A549 (cell line): ENCODE results near the gene OTUD7B. TPM values are rescaled to one million over a fixed set of nuclear protein-coding genes. Genes with fewer than 3 reads are reported as not detected.

ENCODE experiments used
- ATAC-seq, 2 experiments: fragments of 200-7000 bp in 1 of 2; fragments of >200 bp in 1 of 2; cut with Nextera tagmentation in 1 of 2; cut with Tn5 transposase in 1 of 2; 3 replicates each; pipeline versions ENCODE4 v1.8.0 to v1.9.1; 2018 to 2020; ENCODE audit warnings: mild to moderate bottlenecking in 1 of 2, moderate library complexity in 1 of 2
- CTCF ChIA-PET: fragments of 300-600 bp; sonication (Branson Sonifier 250); formaldehyde crosslinking; extraction: SDS; loops from one replicate; lab custom pipeline; 2021; ENCODE audit warnings: antibody characterized with exemption, inconsistent platforms; lab: Yijun Ruan, JAX
- POLR2A ChIA-PET: fragments of 350-600 bp; formaldehyde crosslinking; extraction: SDS; loops from one replicate; lab custom pipeline; 2021; ENCODE audit warnings: antibody characterized with exemption, inconsistent platforms; lab: Yijun Ruan, JAX
- DNase-seq, 2 experiments: peaks; one replicate each; pipeline versions ENCODE4 v3.0.0 to v3.0.0-alpha.2; 2011 to 2016; ENCODE audit warnings: low read depth in 1 of 2, low spot score in 1 of 2
- FAIRE-seq: peaks from 2 replicates; lab custom pipeline; 2011; peaks lifted over from hg19 to GRCh38; lab: Jason Lieb, UNC
- H3K27ac ChIP-seq, 2 experiments: fragments of >200 bp; sonication (Bioruptor Twin); formaldehyde crosslinking; 3 replicates each; pipeline ENCODE4 v1.5.1; 2016 to 2017
- H3K4me1 ChIP-seq: fragments of >200 bp; sonication (Bioruptor Twin); formaldehyde crosslinking; 3 replicates; pipeline ENCODE4 v1.6.1; 2016
- H3K4me2 ChIP-seq: fragments of >200 bp; sonication (Bioruptor Twin); formaldehyde crosslinking; 3 replicates; pipeline ENCODE4 v1.6.1; 2016
- H3K4me3 ChIP-seq: fragments of >200 bp; sonication (Bioruptor Twin); formaldehyde crosslinking; 3 replicates; pipeline ENCODE4 v1.5.1; 2016
- H3K9me3 ChIP-seq: fragments of >200 bp; sonication (Bioruptor Twin); formaldehyde crosslinking; 3 replicates; pipeline ENCODE4 v1.6.1; 2016
- CBX2 ChIP-seq: fragments of 200-600 bp; sonication (generic); IDR thresholded peaks from 2 replicates; pipeline ENCODE4 v1.6.1; 2016; ENCODE audit warnings: low read depth, mild to moderate bottlenecking, borderline replicate concordance
- CBX8 ChIP-seq: fragments of 200-600 bp; sonication (generic); IDR thresholded peaks from 2 replicates; pipeline ENCODE4 v1.6.1; 2016
- CEBPB ChIP-seq, 2 experiments: fragments of >200 bp in 1 of 2; sonication (Bioruptor Twin) in 1 of 2; formaldehyde crosslinking in 1 of 2; IDR thresholded peaks; 2 replicates each; pipeline ENCODE4 v1.6.1; 2012 to 2016
- CHD4 ChIP-seq: fragments of 200-600 bp; sonication (generic); IDR thresholded peaks from 2 replicates; pipeline ENCODE4 v1.6.1; 2016; ENCODE audit warnings: antibody characterized with exemption, mild to moderate bottlenecking, borderline replicate concordance
- E2F6 ChIP-seq: IDR thresholded peaks from 2 replicates; pipeline ENCODE4 v1.6.1; 2012; ENCODE audit warnings: low read depth, borderline replicate concordance
- EHF ChIP-seq: fragments of 250-450 bp; sonication (Bioruptor Pico); IDR thresholded peaks from 2 replicates; pipeline ENCODE4 v1.5.0; 2020; ENCODE audit warnings: mild to moderate bottlenecking
- EHMT2 ChIP-seq: fragments of 200-600 bp; sonication (generic); IDR thresholded peaks from 2 replicates; pipeline ENCODE4 v1.6.1; 2016; ENCODE audit warnings: antibody characterized with exemption, low read depth, mild to moderate bottlenecking, moderate library complexity
- ESRRA ChIP-seq: fragments of 150-350 bp; IDR thresholded peaks from 2 replicates; pipeline ENCODE4 v1.6.1; 2014; ENCODE audit warnings: mild to moderate bottlenecking, low read length, borderline replicate concordance
- FOSB ChIP-seq: fragments of 250-450 bp; sonication (Bioruptor Pico); IDR thresholded peaks from 2 replicates; pipeline ENCODE4 v1.5.0; 2020; ENCODE audit warnings: mild to moderate bottlenecking, moderate library complexity
- FOSL2 ChIP-seq, 2 experiments: fragments of 450-650 bp in 1 of 2; fragments of >200 bp in 1 of 2; sonication (Bioruptor Twin) in 1 of 2; formaldehyde crosslinking; IDR thresholded peaks; 2 replicates each; pipeline versions ENCODE4 v1.5.0 to v1.6.1; 2016 to 2020; ENCODE audit warnings: mild to moderate bottlenecking in 1 of 2, moderate library complexity in 1 of 2
- FOXS1 ChIP-seq: fragments of 250-450 bp; sonication (Bioruptor Pico); IDR thresholded peaks from 2 replicates; pipeline ENCODE4 v1.5.0; 2020; ENCODE audit warnings: mild to moderate bottlenecking, moderate library complexity
- GATA3 ChIP-seq: IDR thresholded peaks from 2 replicates; pipeline ENCODE4 v1.6.1; 2012; ENCODE audit warnings: borderline replicate concordance
- HDAC2 ChIP-seq: fragments of 200-600 bp; sonication (generic); IDR thresholded peaks from 2 replicates; pipeline ENCODE4 v1.6.1; 2016
- HES2 ChIP-seq: fragments of >200 bp; sonication (Bioruptor Twin); formaldehyde crosslinking; IDR thresholded peaks from 2 replicates; pipeline ENCODE4 v1.6.1; 2016
- HOXB13 ChIP-seq: fragments of 250-450 bp; sonication (Bioruptor Pico); IDR thresholded peaks from 2 replicates; pipeline ENCODE4 v1.5.0; 2020; ENCODE audit warnings: low read depth, mild to moderate bottlenecking, moderate library complexity
- HOXB5 ChIP-seq: fragments of 250-450 bp; sonication (Bioruptor Pico); IDR thresholded peaks from 2 replicates; pipeline ENCODE4 v1.5.0; 2020; ENCODE audit warnings: mild to moderate bottlenecking, moderate library complexity
- JUN ChIP-seq, 2 experiments: fragments of >200 bp; sonication (Bioruptor Twin); formaldehyde crosslinking; IDR thresholded peaks; 2 replicates in 1 of 2; 3 replicates in 1 of 2; pipeline ENCODE4 v1.6.1; 2016 to 2017
- JUNB ChIP-seq: fragments of >200 bp; sonication (Bioruptor Twin); formaldehyde crosslinking; IDR thresholded peaks from 2 replicates; pipeline ENCODE4 v1.6.1; 2016
- MAZ ChIP-seq: fragments of 150-350 bp; IDR thresholded peaks from 2 replicates; pipeline ENCODE4 v1.6.1; 2014; ENCODE audit warnings: antibody characterized with exemption, low read depth, low read length, borderline replicate concordance
- MYC ChIP-seq: IDR thresholded peaks from 2 replicates; pipeline ENCODE4 v1.6.1; 2012; ENCODE audit warnings: mild to moderate bottlenecking, inconsistent platforms, low read length, improper control_type of control experiment, borderline replicate concordance
- NFE2L2 ChIP-seq: fragments of 150-350 bp; conservative IDR thresholded peaks from 2 replicates; pipeline ENCODE4 v1.6.1; 2014; ENCODE audit warnings: low read length
- PBX3 ChIP-seq: IDR thresholded peaks from 2 replicates; pipeline ENCODE4 v1.6.1; 2012
- PHF8 ChIP-seq: fragments of 200-600 bp; sonication (generic); IDR thresholded peaks from 2 replicates; pipeline ENCODE4 v1.6.1; 2016; ENCODE audit warnings: low read depth, mild to moderate bottlenecking, antibody characterized with exemption, moderate library complexity, borderline replicate concordance
- POLR2A ChIP-seq: IDR thresholded peaks from 2 replicates; pipeline ENCODE4 v1.6.1; 2012; ENCODE audit warnings: mild to moderate bottlenecking, low read length
- RAD21 ChIP-seq, 2 experiments: fragments of >200 bp in 1 of 2; sonication (Bioruptor Twin) in 1 of 2; formaldehyde crosslinking in 1 of 2; IDR thresholded peaks in 1 of 2; conservative IDR thresholded peaks in 1 of 2; 2 replicates in 1 of 2; 3 replicates in 1 of 2; pipeline ENCODE4 v1.6.1; 2012 to 2018; ENCODE audit warnings: inconsistent platforms in 1 of 2
- RARB ChIP-seq: fragments of 250-450 bp; sonication (Bioruptor Pico); IDR thresholded peaks from 2 replicates; pipeline ENCODE4 v1.8.0; 2021; ENCODE audit warnings: mild to moderate bottlenecking, moderate library complexity
- RFX5 ChIP-seq: fragments of 450-650 bp; IDR thresholded peaks from 2 replicates; pipeline ENCODE4 v1.7.1; 2014; ENCODE audit warnings: antibody characterized with exemption, mild to moderate bottlenecking, moderate library complexity
- ZC3H11A ChIP-seq: fragments of 450-650 bp; IDR thresholded peaks from 2 replicates; pipeline ENCODE4 v1.6.1; 2014; ENCODE audit warnings: antibody characterized with exemption, mild to moderate bottlenecking
- ZNF302 ChIP-seq: fragments of 250-450 bp; sonication (Bioruptor Pico); IDR thresholded peaks from 2 replicates; pipeline ENCODE4 v1.9.0; 2021; ENCODE audit warnings: inconsistent platforms, mild to moderate bottlenecking, moderate library complexity
- ZSCAN20 ChIP-seq: fragments of 250-450 bp; sonication (Bioruptor Pico); IDR thresholded peaks from 2 replicates; pipeline ENCODE4 v1.8.0; 2022; ENCODE audit warnings: mild to moderate bottlenecking, moderate library complexity
- WGBS: methylation state at CpG from one replicate; pipeline ENCODE4 v1.1.6; 2017; ENCODE audit errors: missing lambda C conversion rate; 5-methylcytosine and 5-hydroxymethylcytosine counted together
- polyA plus RNA-seq, 4 experiments: library from polyadenylated mRNA; depleted of rRNA in 3 of 4; stranded (reverse); fragments of >200 nt; fragmentation: RNase III in 1 of 4; extraction: RNeasy Plus Mini Kit Qiagen cat#74134 plus additional on column Dnase treatment in 1 of 4; gene quantifications; 2 replicates in 3 of 4; 3 replicates in 1 of 4; pipeline ENCODE4 v1.2.3, GENCODE V29; 2011 to 2017
- TF ChIP-seq, protein P1 (sequence below): fragments of >200 bp; sonication (Bioruptor Twin); formaldehyde crosslinking; IDR thresholded peaks from 3 replicates; pipeline ENCODE4 v1.5.1; 2016
- TF ChIP-seq, protein P2 (sequence below): IDR thresholded peaks from 2 replicates; pipeline ENCODE4 v1.6.1; 2012

OTUD7B gene
- polyA plus RNA-seq, 2 of the 4 experiments (the other 2 are of a cell fraction), result 8.0 to 12.1 TPM

- Histone ChIP-seq H3K4me3 (peak overlapping the region; percentile 87), H3K4me2 (peak overlapping the region; percentile 79), H3K27ac (peak overlapping the region; percentile 92 to 99), H3K9me3 (no peaks in the 10 kb centered on the region)
- CTCF ChIA-PET, result interaction anchor here (1.4 to 2.3 kb wide), 3 partner anchors 9 to 259 kb away, joined by 4 to 10 read pairs (median 7); a partner anchor contains a TSS
- 15% methylated on average over 1 of the region's 1 CpG for WGBS
- no peak for DNase-seq
- no peak for FAIRE-seq
- no peak for ATAC-seq
- TF ChIP-seq ESRRA (no peak), RARB (CRISPR knock-in tag) (no peak), POLR2A (no peak), HES2 (no peak), EHMT2 (no peak), GATA3 (no peak), FOSL2 (IDR thresholded peaks at IDR 0.05) (no peak), FOSL2 (CRISPR knock-in tag; IDR thresholded peaks at IDR 0.05) (no peak), HOXB5 (CRISPR knock-in tag) (no peak), FOXS1 (CRISPR knock-in tag) (no peak), ZSCAN20 (CRISPR knock-in tag) (no peak), JUN (IDR thresholded peaks at IDR 0.05) (no peak), MYC (no peak), E2F6 (no peak), RFX5 (no peak), CBX8 (no peak), CBX2 (no peak), MAZ (no peak), EHF (CRISPR knock-in tag) (no peak)
- TF ChIP-seq, protein P1, sequence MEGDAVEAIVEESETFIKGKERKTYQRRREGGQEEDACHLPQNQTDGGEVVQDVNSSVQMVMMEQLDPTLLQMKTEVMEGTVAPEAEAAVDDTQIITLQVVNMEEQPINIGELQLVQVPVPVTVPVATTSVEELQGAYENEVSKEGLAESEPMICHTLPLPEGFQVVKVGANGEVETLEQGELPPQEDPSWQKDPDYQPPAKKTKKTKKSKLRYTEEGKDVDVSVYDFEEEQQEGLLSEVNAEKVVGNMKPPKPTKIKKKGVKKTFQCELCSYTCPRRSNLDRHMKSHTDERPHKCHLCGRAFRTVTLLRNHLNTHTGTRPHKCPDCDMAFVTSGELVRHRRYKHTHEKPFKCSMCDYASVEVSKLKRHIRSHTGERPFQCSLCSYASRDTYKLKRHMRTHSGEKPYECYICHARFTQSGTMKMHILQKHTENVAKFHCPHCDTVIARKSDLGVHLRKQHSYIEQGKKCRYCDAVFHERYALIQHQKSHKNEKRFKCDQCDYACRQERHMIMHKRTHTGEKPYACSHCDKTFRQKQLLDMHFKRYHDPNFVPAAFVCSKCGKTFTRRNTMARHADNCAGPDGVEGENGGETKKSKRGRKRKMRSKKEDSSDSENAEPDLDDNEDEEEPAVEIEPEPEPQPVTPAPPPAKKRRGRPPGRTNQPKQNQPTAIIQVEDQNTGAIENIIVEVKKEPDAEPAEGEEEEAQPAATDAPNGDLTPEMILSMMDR, result no peak
- TF ChIP-seq, all 56 proteins: peak for 0
- POLR2A ChIA-PET, result interaction anchor here (0.6 to 2.9 kb wide), 7 partner anchors 9 to 259 kb away, joined by 3 to 28 read pairs (median 6); partner anchors contain the start of genes BOLA1 and MTMR11
- peaks cover 24% of the 10 kb centered on the region for H3K4me1 ChIP-seq
These were observed 82.2 kb downstream of the OTUD7B start for GRCh38 chr1:149928401-149928724.

DNA sequence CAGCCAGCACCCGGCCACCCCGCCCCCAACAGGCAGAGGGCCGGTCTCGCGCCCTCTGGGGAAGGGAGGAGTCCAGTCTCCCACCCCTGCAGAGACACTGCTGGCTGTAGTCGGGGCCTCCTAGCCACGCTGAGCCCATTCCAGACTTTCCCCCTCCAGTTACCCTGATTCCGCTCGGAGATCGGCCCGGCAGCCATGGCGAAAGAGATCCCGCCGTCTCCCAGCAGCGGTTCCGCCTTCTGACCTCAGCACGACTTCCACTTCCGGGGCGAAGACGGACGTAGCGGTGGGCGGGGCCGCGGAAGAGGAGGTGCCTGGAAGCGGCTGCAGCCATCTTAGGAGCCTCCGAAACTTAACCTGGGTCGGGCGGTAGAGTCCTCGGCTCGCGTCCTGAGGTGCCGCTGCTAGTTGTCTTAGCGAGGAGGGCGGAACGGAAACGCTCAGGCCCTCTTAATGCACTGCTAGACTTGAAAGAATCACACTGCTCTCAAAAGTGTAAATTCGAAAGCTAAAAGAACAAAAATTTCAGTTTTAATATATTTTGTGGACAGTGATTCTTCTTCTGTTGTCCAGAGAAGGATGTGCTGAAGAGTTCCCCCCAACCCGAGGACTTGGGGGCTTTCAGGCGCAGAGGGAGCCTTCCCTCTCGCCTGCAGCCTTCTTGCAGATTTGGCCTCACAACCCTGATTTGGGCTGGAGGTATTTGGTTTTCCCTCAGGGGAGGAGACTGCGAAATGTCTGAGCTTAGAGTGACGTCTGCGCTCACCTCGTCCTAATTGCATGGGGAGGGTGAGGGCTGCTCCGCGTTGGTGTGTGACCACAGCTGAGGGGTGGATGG lies 82.7 kb downstream of the OTUD7B start, which contains the start of gene SF3B4:
Gene SF3B4 (minus strand): TSS at position 241 of the 838 bp plus-strand sequence. CDS start 44 bp downstream, at position 197.
- H3K9me3 ChIP-seq, result no peaks in the 10 kb centered on the region
- POLR2A ChIA-PET, result interaction anchor here (0.6 to 2.9 kb wide), 8 partner anchors 9 to 298 kb away, joined by 3 to 28 read pairs (median 5); partner anchors contain the start of genes BOLA1 and MTMR11
- FAIRE-seq, result no peak
- peak; percentile 97 to 100 for ATAC-seq
- H3K4me1 ChIP-seq, result peaks cover 24% of the 10 kb centered on the region
- peak within 1 kb of the TSS; percentile 92 to 99 for H3K27ac ChIP-seq
- peak; percentile 82 to 92 for DNase-seq
- CTCF ChIA-PET, result interaction anchor here (1.4 to 2.3 kb wide), 3 partner anchors 10 to 259 kb away, joined by 4 to 10 read pairs (median 7); a partner anchor contains a TSS
- peak within 1 kb of the TSS; percentile 98 for H3K4me2 ChIP-seq
- peak within 1 kb of the TSS; percentile 87 for H3K4me3 ChIP-seq
- WGBS, result 2% methylated on average over 39 of the region's 47 CpGs
- TF ChIP-seq PBX3, result 0 out of 2 replicates have a peak, but pooled peaks have one; percentile 45
- TF ChIP-seq E2F6, result peak; percentile 58; the same call in 1 of the 2 replicates
- TF ChIP-seq FOSL2 (IDR thresholded peaks at IDR 0.05), result no peak
- TF ChIP-seq FOSL2 (CRISPR knock-in tag; IDR thresholded peaks at IDR 0.05), result peak; percentile 10; the same call in 1 of the 2 replicates
- TF ChIP-seq RAD21 (conservative IDR thresholded peaks at IDR 0.05 in 1 of 2, IDR thresholded peaks at IDR 0.05 in 1 of 2), result no peak; a peak in 1 of 5 replicates
- TF ChIP-seq NFE2L2, result no peak
- TF ChIP-seq CHD4, result no peak
- peak; percentile 91 to 93; a peak in 4 of 5 replicates for TF ChIP-seq JUN (IDR thresholded peaks at IDR 0.05)
- 0 out of 2 replicates have a peak, but pooled peaks have one; percentile 23 for TF ChIP-seq HDAC2
- TF ChIP-seq HOXB13 (CRISPR knock-in tag), result no peak
- TF ChIP-seq FOSB (CRISPR knock-in tag), result peak; percentile 52; the same call in 1 of the 2 replicates
- TF ChIP-seq PHF8, result peak; percentile 38
- no peak for TF ChIP-seq ZNF302 (CRISPR knock-in tag)
- no peak for TF ChIP-seq ZC3H11A
- peak; percentile 9; the same call in 1 of the 2 replicates for TF ChIP-seq GATA3
- TF ChIP-seq, protein P2, sequence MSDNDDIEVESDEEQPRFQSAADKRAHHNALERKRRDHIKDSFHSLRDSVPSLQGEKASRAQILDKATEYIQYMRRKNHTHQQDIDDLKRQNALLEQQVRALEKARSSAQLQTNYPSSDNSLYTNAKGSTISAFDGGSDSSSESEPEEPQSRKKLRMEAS, result peak; percentile 50
- no peak for TF ChIP-seq JUNB
- TF ChIP-seq POLR2A, result peak; percentile 89
- peak in 1 of 2 experiments; percentile 16; a peak in 1 of 4 replicates for TF ChIP-seq CEBPB (IDR thresholded peaks at IDR 0.05)
